Activated CD4-positive, CD25-positive, alpha-beta regulatory T cell treated with anti-CD3 and anti-CD28 coated beads, Interleukin-2, amount 50 U/mL, for 24 hours (primary cell): ENCODE data around the gene PTGR1.
"Not testable (repeated sequence)": the region's sequence is repeated elsewhere in the genome, so short reads cannot be mapped to it uniquely, and the experiment has no call there.

Source experiments
- ATAC-seq, 2 donors: fragments of 150-1000 bp; cut with Tn5 transposase; one replicate each; pipeline ENCODE4 v1.10.0; 2021; ENCODE audit warnings: mild to moderate bottlenecking in 1 of 2, moderate library complexity in 1 of 2

PTGR1 gene

DNA sequence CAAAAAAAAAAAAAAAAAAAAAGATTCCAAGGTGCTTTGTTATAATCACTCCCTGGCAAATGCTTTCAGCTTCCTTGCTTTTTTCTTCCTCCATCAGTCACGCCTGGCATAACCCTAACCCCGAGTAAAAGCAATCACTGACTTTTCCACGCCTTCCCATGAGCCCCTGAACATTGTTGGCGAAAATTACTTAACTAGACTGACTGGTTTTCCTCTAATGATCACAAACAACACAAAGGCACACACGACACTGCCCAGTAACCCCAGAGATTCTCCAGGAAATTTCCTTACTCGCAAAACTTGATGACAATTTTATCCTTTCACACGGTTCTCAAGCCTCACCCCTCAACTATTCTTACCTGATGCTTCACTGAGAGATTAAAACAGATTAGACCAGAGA, 11.4 kb upstream of the PTGR1 start:
- ATAC-seq: no peak

DNA sequence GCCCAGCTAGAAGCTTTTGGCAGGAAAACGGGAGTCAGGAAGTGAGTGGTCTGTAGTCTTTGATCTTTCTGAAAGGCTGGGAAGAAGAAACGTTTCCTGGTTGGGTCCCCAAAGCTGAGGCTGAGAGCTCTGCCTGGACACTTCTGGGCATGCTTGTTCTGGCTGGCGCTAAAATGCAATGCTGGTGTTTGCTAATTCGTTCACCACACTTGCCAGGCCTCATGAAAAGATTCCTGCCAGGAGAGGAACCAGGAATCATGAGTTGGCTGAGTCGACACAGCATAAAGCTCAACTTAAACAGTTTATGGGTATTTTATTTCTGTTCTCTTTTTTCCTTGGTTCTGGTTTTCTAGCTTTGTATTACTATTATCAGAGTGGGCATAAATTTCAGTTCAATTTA, 10.7 kb upstream of the PTGR1 start:
- ATAC-seq: no peak

DNA sequence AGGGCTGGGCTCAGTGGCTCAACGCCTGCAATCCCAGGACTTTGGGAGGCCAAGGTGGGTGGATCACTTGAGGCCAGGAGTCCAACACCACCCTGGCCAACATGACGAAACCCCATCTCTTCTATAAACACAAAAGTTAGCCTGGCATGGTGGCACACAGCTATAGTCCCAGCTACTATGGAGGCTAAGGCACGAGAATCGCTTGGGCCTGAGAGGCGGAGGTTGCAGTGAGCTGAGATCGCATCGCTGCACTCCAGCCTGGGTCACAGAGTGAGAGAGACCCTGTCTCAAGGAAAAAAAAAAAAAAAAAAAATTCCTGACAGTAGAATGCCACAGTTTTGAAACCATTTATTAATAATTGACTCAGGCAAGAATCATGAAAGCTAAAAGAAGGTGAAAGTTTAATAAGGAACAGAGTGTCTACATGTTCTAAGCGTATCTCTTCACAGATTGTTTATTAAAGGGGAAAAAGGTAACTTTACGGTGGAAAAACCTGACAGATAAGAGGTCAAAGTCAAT, 5.7 kb upstream of the PTGR1 start:
- no peak for ATAC-seq

DNA sequence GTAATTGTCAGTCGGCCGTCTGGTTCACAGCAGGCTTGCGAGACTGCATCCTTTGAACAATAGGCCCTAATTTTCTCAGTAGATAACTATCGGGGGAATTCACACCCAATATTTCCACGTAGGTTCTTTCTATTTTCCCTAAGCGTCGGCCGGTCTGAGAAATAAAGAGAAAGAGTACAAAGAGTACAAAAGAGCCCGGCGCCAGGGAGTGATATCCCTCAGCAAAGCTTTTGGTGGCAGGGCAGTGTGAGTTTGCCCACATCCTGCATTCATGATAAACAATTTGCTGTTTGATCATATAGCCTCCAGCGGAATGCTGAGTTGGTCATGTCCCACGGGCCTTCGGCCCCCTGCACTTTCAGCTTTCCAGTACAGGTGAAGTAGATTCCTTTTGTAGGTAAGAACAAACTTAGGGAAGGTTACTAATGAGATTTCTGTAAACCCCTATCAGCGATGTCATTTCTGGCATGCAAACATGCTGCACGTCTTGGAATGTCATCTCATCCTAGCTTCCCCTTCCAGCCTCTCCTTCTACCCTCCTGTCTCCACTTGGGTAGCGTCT, 4.7 kb upstream of the PTGR1 start:
- ATAC-seq: no peak

DNA sequence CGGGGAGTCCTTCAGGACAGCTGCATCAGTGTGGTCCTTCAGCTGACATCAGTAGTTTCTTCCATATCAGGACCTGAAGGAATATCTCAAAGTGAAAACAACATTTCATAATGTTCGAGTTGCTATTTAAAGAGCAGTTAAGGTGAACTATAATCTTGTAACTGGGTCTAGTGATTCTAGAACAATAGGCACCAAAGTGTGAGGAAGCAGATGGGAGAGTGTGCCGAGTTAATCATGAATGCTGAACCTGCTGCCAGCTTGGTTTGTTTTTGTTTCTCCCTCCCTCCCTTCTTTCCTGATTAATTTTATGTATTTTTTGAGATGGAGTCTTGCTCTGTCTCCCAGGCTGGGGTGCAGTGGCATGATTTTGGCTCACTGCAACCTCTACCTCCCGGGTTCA, 3.6 kb upstream of the PTGR1 start:
- ATAC-seq: no peak

DNA sequence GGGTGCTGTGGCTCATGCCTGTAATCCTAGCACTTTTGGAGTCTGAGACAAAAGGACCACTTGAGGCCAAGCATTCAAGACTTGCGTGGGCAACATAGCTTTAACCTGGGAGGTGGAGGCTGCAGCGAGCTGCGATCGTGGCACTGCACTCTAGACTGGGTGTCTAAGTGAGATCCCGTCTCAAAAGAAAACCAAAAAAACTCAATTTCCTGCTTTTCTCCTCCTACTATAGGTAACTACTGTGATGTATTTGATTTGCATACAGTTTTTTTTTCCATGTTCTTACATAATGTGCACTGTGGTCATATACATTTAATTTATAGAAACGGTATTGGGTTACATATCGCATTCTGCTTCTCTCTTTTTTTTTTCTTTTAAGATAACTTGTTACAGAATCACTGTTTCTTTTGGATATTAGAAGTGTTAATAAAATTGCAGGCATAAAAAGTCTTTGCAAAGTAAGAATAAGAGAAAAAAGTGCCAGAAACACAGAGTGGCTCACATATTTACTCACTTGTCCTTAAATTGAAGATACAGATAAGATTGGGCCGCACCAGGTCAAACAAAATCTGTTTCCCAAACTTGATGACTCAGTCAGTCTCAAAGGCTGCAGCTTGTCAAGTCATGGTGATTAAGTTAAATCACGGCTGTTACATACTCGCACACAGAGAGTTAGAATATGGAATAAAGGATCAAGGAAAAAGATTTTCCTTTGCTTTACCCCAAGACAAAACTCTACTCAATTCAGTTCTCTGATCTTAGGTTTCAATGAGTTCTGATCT, 2.0 kb upstream of the PTGR1 start:
- no peak for ATAC-seq

DNA sequence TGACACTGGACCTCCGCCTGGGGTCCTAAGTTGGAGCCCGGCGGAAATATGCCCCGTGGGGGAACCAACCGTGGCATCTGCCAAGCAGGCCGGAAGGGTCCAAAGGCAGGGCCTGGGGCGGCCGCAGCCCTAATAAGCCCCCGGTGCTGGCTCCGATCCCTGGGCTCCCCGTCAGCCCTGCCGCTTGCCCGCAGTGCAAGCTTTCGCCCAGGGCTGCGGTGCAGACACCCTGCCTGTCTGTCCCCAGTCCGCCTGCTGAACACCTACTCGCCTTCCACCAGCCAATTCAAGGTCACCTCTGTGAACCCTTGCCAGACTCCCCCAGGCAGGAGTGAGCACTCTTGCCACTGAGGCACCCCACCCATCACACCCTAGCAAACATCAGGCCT, 502 bp upstream of the PTGR1 start:
- no peak for ATAC-seq

DNA sequence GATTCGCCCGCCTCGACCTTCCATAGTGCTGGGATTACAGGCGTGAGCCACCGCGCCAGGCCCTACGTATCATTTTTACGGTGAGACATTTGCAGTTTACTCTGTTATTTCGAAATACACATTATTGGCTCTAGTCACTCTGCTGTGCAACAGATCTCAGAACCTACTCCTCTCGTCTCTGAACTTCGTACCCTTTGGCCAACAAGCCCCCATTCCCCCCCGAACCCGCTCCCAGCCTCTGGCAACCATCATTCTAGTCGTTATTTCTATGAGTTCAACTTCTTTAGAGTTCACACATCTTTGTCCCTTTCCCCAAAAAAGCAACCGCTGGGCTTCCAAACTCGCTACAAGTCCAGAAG, 735 bp downstream of the PTGR1 start:
- ATAC-seq: no peak

DNA sequence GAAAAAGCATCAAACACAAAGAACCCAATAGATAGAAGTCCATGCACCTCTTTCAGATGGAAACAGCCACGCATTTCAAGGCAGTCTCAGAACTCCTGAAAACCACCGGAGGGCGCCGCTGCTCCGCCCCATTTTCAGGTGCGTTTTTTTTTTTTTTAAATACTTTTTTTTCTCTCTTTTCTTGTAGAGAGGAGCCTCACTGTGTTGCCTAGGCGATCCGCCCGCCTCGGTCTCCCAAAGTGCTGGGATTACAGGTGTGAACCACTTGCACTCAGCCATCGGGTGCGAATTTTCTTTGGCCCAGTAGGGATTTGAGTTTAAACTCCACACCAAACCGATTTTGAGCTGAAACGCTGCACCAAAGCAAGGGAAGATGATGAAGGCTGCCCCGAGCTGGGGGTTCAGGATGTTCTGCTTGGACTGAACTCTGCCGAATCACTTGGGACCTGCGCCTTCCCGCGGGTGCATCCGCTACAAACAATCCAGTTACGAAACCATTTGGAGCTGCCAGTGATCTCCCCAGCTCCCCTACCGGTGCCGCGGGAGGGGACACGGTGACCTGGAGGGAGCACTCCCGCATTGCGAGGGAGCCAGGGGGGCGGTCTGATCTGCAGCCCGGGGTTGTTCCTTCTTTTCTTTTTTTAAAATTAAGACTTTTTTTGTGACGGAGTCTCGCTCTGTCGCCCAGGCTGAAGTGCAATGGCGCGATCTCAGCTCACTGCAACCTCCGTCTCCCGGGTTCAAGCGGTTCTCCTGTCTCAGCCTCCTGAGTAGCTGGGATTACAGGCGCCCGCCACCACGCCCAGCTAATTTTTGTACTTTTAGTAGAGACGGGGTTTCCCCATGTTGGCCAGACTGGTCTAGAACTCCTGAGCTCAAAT, 1.4 kb downstream of the PTGR1 start:
- ATAC-seq: peak; percentile 26 to 59

DNA sequence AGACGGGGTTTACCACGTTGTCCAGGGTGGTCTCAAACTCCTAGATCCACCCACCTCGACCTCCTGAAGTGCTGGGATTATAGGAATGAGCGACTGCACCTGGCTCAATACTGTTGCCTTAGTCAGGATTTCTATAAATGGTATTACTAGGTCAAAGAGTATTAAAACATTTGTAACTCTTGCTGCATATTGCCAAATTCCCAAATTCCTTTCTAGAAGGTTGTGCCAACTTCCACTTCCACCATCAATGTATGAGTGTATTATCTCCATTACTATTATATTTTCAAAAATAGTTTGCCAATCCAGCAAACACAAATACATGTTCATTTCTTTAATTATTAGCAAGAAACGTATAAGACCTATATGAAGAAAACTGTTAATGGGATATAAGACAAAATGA, 10.6 kb downstream of the PTGR1 start:
- no peak for ATAC-seq

DNA sequence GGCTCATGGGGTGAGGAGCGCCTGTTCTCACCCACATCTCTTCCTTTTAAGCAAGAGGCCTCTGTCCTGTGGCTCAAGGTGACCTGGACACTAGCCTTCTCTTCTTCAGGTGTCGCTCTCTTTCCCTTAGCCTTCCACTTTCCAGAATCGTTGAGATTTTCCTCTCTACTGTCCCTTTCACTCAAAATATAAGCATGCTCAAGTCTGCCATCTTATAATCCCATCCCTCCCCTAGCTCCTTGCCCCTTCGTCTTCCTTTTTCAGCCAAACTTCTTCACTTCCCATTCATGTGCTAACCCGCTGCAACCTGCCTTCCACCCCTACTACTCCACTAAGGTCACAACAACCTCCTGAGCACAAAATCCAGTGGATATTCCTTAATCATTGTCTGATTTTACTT, 13.1 kb downstream of the PTGR1 start:
- no peak for ATAC-seq

DNA sequence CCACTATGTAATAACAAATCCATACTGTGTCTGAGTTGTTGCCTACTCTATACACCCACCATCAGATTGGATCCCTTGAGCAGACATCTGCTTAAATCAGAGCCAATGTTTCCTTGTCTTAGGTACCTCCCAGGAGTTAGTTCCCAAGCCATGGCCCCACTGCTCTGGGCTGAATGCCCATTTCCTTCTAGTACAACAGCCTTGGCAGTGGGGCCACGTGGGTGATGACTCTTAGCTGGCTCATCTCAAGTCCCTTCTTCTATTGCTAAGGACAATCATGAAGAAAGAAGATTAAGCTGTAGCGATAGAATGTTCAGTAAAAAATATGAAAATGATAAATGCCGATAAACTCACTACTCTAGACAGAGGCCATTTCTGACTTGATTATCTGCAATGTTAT, 16.6 kb downstream of the PTGR1 start:
- ATAC-seq: no peak

DNA sequence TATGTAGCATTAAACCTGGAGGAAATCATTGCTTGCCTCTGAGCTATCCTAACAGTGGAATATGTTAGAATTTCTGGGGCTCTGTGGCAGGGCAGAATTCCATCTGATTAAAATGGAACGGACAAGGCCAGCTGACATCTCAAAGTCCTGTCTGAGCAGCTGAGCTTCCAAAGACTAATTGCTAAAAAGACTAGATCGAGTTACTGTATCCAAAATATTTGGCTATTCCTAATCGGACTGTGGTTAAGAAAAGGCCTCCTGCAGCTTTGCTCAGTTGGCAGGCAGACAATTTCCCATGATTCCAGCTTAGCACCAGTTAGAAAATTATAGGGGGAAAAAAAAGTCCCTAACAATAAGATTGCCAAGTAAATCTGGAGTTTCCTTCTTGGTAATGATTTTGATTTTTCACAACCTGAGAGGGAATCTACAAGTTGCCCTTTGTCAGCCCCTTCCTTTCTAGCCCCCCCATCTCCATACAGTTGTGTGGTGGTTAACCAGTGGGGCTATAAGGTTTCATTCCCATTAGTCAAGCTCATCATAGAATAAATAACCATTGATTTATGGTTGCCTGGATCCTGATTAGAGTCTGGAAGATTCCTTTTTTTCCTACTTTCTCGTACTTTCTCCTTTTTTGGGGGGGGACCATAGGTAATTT, 26.4 kb downstream of the PTGR1 start:
- ATAC-seq: no peak

DNA sequence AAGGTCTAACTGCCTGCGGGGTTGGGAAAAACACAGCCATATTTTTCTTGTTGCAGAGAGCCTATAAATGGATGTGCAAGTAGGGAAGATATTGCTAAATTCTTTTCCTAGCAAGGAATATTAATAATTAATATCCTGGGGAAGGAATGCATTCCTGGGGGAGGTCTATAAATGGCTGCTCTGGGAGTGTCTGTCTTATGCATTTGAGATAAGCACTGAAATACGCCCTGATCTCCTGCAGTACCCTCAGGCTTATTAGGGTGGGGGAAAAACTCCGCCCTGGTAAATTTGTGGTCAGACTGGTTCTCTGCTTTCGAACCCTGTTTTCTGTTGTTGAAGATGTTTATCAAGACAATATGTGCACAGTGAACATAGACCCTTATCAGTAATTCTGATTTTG, 31.3 kb downstream of the PTGR1 start:
- ATAC-seq: not testable (repeated sequence)

DNA sequence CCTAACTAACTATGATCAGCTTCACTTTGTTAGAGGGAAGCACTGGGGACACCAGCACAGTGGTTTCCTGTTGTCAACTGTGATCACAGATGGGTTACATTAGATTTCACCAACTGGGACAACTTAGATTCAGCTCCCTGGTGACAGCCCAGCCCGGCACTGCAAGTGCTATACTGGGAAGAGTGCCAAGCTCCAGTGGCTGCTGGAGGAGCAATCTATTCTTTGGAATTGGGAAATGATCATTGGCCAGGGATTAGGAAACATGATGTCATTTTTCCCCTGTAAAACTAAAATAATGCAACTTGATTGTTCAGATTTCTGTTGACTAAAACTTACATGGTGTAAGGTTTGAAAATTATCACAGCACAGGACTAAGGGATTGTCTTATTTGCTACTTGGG, 33.2 kb downstream of the PTGR1 start:
- no peak for ATAC-seq

DNA sequence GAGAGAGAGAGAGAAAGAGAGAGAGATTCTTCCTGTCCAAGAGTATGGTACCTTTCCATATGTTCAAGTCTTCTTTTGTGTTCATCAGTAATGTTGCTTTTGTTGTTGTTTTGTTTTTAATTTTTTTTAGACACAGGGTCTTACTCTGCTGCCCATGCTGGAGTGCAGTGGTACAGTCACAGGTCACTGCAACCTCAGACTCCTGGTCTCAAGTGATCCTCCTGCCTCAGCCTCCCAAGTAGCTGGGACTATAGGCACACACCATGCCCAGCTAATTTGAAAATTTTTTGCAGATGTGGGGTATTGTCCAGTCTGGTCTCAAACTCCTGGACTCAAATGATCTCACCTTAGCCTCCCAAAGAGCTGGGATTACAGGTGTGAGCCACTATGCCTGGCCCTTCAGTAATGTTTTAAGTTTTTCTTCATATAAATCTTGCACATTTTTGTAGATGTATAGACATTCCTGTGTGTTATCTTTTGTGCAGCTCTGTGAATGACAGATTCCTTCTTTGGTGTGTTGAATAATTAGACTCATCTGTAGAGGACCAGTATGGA, 38.2 kb downstream of the PTGR1 start:
- no peak for ATAC-seq

DNA sequence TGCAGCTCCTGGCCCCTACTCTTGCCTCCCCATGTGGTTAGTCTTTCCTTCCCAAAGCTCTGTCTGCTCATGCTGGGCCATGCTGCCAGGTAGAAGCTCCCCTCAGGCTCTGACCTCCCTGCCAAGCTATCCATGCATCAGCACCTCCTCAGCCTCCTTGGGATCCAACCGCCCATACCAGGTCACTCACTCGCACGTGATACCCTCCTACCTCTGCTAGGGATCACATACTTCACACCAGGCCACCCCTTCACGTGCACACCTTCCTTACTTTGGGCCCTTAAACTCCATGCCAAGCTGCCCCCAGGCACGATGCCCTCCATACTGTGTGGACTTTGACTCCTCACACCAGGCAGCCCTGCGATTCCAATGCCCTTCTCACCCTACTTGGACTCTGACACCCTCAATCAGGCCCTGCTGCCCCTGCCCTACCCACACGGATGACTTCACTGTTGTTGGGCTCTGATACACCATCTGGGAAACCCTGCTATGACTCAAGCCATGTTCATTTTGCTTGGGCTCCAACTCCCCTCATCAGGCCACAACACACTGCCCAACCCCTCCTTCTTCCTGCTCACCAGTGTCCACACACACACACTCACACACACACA, 40.3 kb downstream of the PTGR1 start:
- ATAC-seq: no peak

DNA sequence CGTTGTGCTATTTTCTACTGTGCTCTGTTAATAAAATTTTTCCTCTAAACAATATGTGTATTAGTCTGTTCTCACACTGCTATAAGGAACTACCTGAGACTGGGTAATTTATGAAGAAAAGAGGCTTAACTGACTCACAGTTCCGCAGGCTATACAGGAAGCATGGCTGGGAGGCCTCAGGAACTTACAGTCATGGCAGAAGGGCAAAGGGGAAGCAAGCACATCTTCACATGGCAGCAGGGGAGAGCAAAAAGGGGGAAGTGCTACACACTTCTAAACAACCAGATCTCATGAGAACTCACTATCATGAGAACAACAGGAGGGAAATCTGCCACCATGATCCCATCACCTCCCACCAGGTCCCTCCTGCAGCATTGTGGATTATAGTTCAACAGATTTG, 44.0 kb downstream of the PTGR1 start:
- not testable (repeated sequence) for ATAC-seq

DNA sequence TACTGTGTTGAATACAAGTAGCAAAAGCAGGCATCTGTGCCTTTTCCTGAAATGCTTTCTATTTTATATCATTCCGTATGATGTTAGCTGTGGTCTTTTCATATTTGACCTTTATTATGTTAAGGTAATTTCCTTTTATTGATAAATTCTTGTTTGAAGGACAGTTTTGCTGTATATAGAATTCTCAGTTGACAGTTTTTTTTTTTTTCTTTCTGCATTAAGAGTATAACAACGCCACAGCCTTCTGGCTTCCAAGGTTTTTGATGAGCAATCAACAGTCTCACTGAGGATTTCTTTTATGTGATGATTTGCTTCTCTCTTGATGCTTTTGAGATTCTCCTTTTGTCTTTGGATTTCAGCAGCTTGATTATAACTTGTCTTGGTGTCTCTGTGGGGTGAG, 50.8 kb downstream of the PTGR1 start:
- no peak for ATAC-seq

DNA sequence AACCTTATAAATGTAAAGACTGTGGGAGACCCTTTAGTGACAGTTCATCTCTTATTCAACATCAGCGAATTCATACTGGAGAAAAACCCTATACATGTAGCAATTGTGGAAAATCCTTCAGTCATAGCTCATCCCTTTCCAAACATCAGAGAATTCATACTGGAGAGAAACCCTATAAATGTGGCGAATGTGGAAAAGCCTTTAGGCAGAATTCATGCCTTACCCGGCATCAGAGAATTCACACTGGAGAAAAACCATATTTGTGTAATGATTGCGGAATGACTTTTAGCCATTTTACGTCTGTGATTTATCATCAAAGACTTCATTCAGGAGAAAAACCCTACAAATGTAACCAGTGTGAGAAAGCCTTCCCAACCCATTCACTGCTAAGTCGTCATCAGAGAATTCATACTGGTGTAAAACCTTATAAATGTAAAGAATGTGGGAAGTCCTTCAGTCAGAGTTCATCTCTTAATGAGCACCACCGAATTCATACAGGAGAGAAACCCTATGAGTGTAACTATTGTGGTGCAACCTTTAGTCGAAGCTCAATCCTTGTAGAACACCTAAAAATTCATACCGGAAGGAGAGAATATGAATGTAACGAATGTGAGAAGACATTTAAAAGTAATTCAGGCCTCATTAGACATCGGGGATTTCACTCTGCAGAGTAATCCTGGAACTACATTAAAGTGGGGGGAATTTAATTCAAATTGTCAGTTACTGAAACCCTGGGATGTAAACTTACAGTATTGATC, 56.8 kb downstream of the PTGR1 start:
- no peak for ATAC-seq

DNA sequence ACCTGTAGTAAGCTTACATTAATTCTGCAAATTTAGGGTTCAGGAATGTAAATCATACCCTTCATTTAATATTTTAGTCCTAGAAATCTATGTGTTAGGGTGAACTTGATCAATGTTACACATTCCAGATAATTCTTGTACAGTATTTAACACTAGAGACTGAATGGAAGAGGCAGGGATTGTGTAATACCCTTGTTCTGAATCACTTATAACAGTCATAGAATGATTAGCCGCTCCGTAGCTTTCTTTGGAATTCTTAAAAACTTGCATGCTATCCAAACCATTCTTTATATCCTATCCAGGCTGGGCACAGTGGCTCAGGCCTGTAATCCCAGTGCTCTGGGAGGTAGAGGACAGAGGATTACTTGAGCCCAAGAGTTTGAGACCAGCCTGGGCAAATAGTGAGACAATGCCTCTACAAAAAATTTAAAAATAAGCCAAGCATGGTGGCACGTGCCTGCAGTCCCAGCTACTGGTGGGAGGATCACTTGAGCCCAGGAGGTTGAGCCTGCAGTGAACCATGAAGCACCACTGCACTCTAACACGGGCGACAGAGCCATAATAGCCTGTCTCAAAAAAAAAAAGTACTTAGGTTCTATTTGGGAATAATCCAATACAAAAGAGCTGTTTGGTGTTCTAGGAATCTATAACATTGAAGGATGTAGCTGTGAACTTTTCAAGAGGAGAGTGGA, 66.2 kb downstream of the PTGR1 start:
- ATAC-seq: no peak
